Fibroblast of skin of scalp (primary cell): ENCODE results near the gene MEF2B.
"Not testable (repeated sequence)": the region's sequence is repeated elsewhere in the genome, so short reads cannot be mapped to it uniquely, and the experiment has no call there.

ENCODE experiments used
- DNase-seq: peaks from one replicate; pipeline ENCODE4 v3.0.0-alpha.2; 2013

Gene MEF2B

GRCh38 chr19:19155495-19156219, 14.4 kb downstream of the MEF2B start:
- no peak for DNase-seq

GRCh38 chr19:19154768-19155494, 15.1 kb downstream of the MEF2B start:
- DNase-seq, result no peak

- no peak for DNase-seq
Measured at GRCh38 chr19:19152668-19153384, 17.2 kb downstream of the MEF2B start.

GRCh38 chr19:19151418-19151817, 18.6 kb downstream of the MEF2B start:
- DNase-seq, result no peak

GRCh38 chr19:19149435-19149834, 20.6 kb downstream of the MEF2B start:
- no peak for DNase-seq

GRCh38 chr19:19148504-19148903, 21.6 kb downstream of the MEF2B start:
- DNase-seq, result not testable (repeated sequence)

GRCh38 chr19:19147344-19147743, 22.7 kb downstream of the MEF2B start:
- no peak for DNase-seq

- DNase-seq, result no peak
Measured at GRCh38 chr19:19146865-19147264, 23.2 kb downstream of the MEF2B start.

GRCh38 chr19:19145684-19146608, 24.1 kb downstream of the MEF2B start:
- DNase-seq, result peak; percentile 58

- no peak for DNase-seq
Measured at GRCh38 chr19:19145281-19145680, 24.8 kb downstream of the MEF2B start.

- no peak for DNase-seq
Measured at GRCh38 chr19:19142347-19142746, 27.7 kb downstream of the MEF2B start.

GRCh38 chr19:19140476-19140875, 29.6 kb downstream of the MEF2B start:
- DNase-seq, result peak; percentile 5

GRCh38 chr19:19139876-19140229, 30.2 kb downstream of the MEF2B start:
- no peak for DNase-seq

- peak; percentile 99 for DNase-seq
Measured at GRCh38 chr19:19138109-19138981, 31.7 kb downstream of the MEF2B start, which contains the start of gene TMEM161A. TSS of gene TMEM161A (minus strand) at chr19:19138478. CDS start at chr19:19138428, 50 bp downstream.

GRCh38 chr19:19137556-19138108, 32.4 kb downstream of the MEF2B start:
- DNase-seq, result no peak

- DNase-seq, result not testable (repeated sequence)
Measured at GRCh38 chr19:19135713-19136112, 34.4 kb downstream of the MEF2B start.

GRCh38 chr19:19134687-19135158, 35.3 kb downstream of the MEF2B start:
- DNase-seq, result no peak

GRCh38 chr19:19133985-19134384, 36.1 kb downstream of the MEF2B start:
- DNase-seq, result no peak

GRCh38 chr19:19132912-19133311, 37.2 kb downstream of the MEF2B start:
- DNase-seq, result no peak

GRCh38 chr19:19131989-19132388, 38.1 kb downstream of the MEF2B start:
- no peak for DNase-seq

GRCh38 chr19:19126102-19126501, 44.0 kb downstream of the MEF2B start:
- DNase-seq, result no peak
